A673 (cell line): ENCODE data around the gene TAOK3. TPM values are rescaled to one million over a fixed set of nuclear protein-coding genes. Genes with fewer than 3 reads are reported as not detected.

ENCODE experiments used
- BruUV-seq: library from RNA; stranded (reverse); fragments of 400-500 nt; replicated peaks from 2 replicates; lab custom pipeline; 2021; lab: Mats Ljungman, UMichigan
- CTCF ChIA-PET: fragments of 300-600 bp; sonication (Branson Sonifier 250); formaldehyde crosslinking; loops from one replicate; lab custom pipeline; 2022; ENCODE audit warnings: antibody characterized with exemption; lab: Charles Lee
- POLR2A ChIA-PET: fragments of 300-600 bp; sonication (Branson Sonifier 250); formaldehyde crosslinking; loops from one replicate; lab custom pipeline; 2022; ENCODE audit warnings: antibody characterized with exemption; ENCODE audit not compliant: low non-redundant PET; lab: Charles Lee
- DNase-seq: peaks from one replicate; pipeline ENCODE4 v3.0.0-alpha.2; 2015; ENCODE audit warnings: low spot score
- H3K27ac ChIP-seq: fragments of 200-600 bp; sonication (generic); 2 replicates; pipeline ENCODE4 v1.5.1; 2016; ENCODE audit warnings: mixed run types, low read depth, mild to moderate bottlenecking, mixed read lengths, antibody characterized with exemption, low read length; ENCODE audit not compliant: poor library complexity, severe bottlenecking
- H3K27me3 ChIP-seq: fragments of 200-600 bp; sonication (generic); replicated peaks from 2 replicates; pipeline ENCODE4 v1.6.1; 2017; ENCODE audit warnings: mixed run types, low read depth, mild to moderate bottlenecking, mixed read lengths, antibody characterized with exemption, low read length; ENCODE audit not compliant: insufficient read depth, poor library complexity
- H3K36me3 ChIP-seq: fragments of 200-600 bp; sonication (generic); 2 replicates; pipeline ENCODE4 v1.6.1; 2016; ENCODE audit warnings: mixed run types, mild to moderate bottlenecking, mixed read lengths, antibody characterized with exemption, low read length; ENCODE audit not compliant: insufficient read depth, poor library complexity, severe bottlenecking
- H3K4me1 ChIP-seq: fragments of 200-600 bp; sonication (generic); 2 replicates; pipeline ENCODE4 v1.6.1; 2017; ENCODE audit warnings: mixed run types, mild to moderate bottlenecking, mixed read lengths, antibody characterized with exemption, low read length; ENCODE audit not compliant: insufficient read depth, poor library complexity, severe bottlenecking
- H3K4me3 ChIP-seq: fragments of 200-600 bp; sonication (generic); 2 replicates; pipeline ENCODE4 v1.5.1; 2016; ENCODE audit warnings: low read depth, mixed run types, mild to moderate bottlenecking, mixed read lengths, low read length; ENCODE audit not compliant: poor library complexity, severe bottlenecking
- H3K9me3 ChIP-seq: fragments of 200-600 bp; sonication (generic); 2 replicates; pipeline ENCODE4 v1.6.1; 2016; ENCODE audit warnings: mixed run types, low read depth, mild to moderate bottlenecking, mixed read lengths, antibody characterized with exemption, low read length; ENCODE audit not compliant: poor library complexity, severe bottlenecking
- CTCF ChIP-seq: fragments of 300-800, 200-600 bp; sonication (generic); conservative IDR thresholded peaks from 2 replicates; pipeline ENCODE4 v1.5.1; 2017; ENCODE audit warnings: low read depth, mild to moderate bottlenecking, antibody characterized with exemption, low read length, moderate library complexity, mixed read lengths
- EZH2 ChIP-seq: fragments of 200-600 bp; sonication (generic); IDR thresholded peaks from 2 replicates; pipeline ENCODE4 v1.6.1; 2017; ENCODE audit warnings: borderline replicate concordance, low read depth, mild to moderate bottlenecking, mixed read lengths, antibody characterized with exemption, low read length; ENCODE audit not compliant: poor library complexity, severe bottlenecking
- intact Hi-C: fragments of 100-400 bp; cut with micrococcal nuclease; formaldehyde crosslinking; loops from one replicate; pipeline ENCODE4 v1.10.0; 2022; ENCODE audit not compliant: unreplicated experiment
- total RNA-seq: library from RNA; stranded (reverse); gene quantifications from 2 replicates; pipeline ENCODE4 v1.2.3, GENCODE V29; 2021

TAOK3 gene
- total RNA-seq, 1 experiment from 2014 or later: 48.9 TPM

- Histone ChIP-seq H3K4me3 (peak overlapping the region; percentile 77), H3K27ac (no peak overlapping the region), H3K9me3 (no peaks in the 10 kb centered on the region), H3K36me3 (no peaks in the 10 kb centered on the region), H3K4me1 (no peaks in the 10 kb centered on the region), H3K27me3 (no peaks in the 10 kb centered on the region)
- TF ChIP-seq EZH2: no peak
- no peak for TF ChIP-seq CTCF
- intact Hi-C loops: loop anchor here (10.0 kb wide), 1 partner anchor 228 kb away; no protein-coding TSS in a partner anchor
- BruUV-seq: no TSS peak
- ChIA-PET POLR2A (no interaction called here), CTCF (no interaction called here)
- no peak for DNase-seq
Observed at GRCh38 chr12:118102609-118103008, 270.1 kb downstream of the TAOK3 start.

GRCh38 chr12:118102070-118102469 lies 270.6 kb downstream of the TAOK3 start:
- H3K9me3 ChIP-seq: no peaks in the 10 kb centered on the region
- no peak overlapping the region for H3K4me3 ChIP-seq
- CTCF ChIA-PET: no interaction called here
- DNase-seq: no peak
- POLR2A ChIA-PET: no interaction called here
- TF ChIP-seq EZH2: no peak
- no peak for TF ChIP-seq CTCF
- no TSS peak for BruUV-seq
- no peaks in the 10 kb centered on the region for H3K4me1 ChIP-seq
- H3K27me3 ChIP-seq: no peaks in the 10 kb centered on the region
- intact Hi-C loops: loop anchor here (10.0 kb wide), 1 partner anchor 227 kb away; no protein-coding TSS in a partner anchor
- no peak overlapping the region for H3K27ac ChIP-seq
- H3K36me3 ChIP-seq: no peaks in the 10 kb centered on the region

GRCh38 chr12:118101051-118101450 lies 271.7 kb downstream of the TAOK3 start:
- no peaks in the 10 kb centered on the region for H3K4me1 ChIP-seq
- POLR2A ChIA-PET: no interaction called here
- intact Hi-C loops: loop anchor here (10.0 kb wide), 1 partner anchor 226 kb away; no protein-coding TSS in a partner anchor

More at GRCh38 chr12:118101051-118101450, 271.7 kb downstream of the TAOK3 start:
- Histone ChIP-seq H3K36me3 (no peaks in the 10 kb centered on the region), H3K27me3 (no peaks in the 10 kb centered on the region), H3K9me3 (no peaks in the 10 kb centered on the region), H3K27ac (no peak overlapping the region), H3K4me3 (no peak overlapping the region)
- DNase-seq: no peak
- CTCF ChIA-PET: no interaction called here
- TF ChIP-seq EZH2 (no peak), CTCF (no peak)
- BruUV-seq: no TSS peak

Other genes with a start within 250 kb of the TAOK3 start
- gene PEBP1, start 236.8 kb downstream of the TAOK3 start, total RNA-seq: 312 TPM in 2 replicates
- 47.8 and 50.0 TPM in 2 replicates for gene SUDS3, start 3.6 kb upstream of the TAOK3 start, total RNA-seq